Vein endothelial cell (primary cell): ENCODE results near the gene CCNB1IP1. TPM values are rescaled to one million over a fixed set of nuclear protein-coding genes. Genes with fewer than 3 reads are reported as not detected.

Experiments used
- small RNA-seq: library from RNA; depleted of rRNA; stranded (forward); fragments of <200 nt; gene quantifications from one replicate; pipeline ENCODE3, GENCODE V24; 2012
- total RNA-seq: library from RNA; depleted of rRNA; stranded (reverse); fragments of >200 nt; gene quantifications from 2 replicates; pipeline ENCODE4 v1.2.3, GENCODE V29; 2012

The CCNB1IP1 gene
- total RNA-seq, result 35.0 and 35.9 TPM in 2 replicates

GRCh38 chr14:20332788-20333493, at the start of gene CCNB1IP1:
Gene CCNB1IP1, minus strand, starts transcription at chr14:20333279. Its CDS starts 16,756 bp downstream, at chr14:20316523.

GRCh38 chr14:20343092-20343861, 10.2 kb upstream of the CCNB1IP1 start, which contains the start of gene PARP2:
Gene PARP2, plus strand, starts transcription at chr14:20343635. Its CDS starts 7 bp downstream, at chr14:20343642.

GRCh38 chr14:20305265-20306078, 27.6 kb downstream of the CCNB1IP1 start, which contains the start of gene TTC5:
Gene TTC5, minus strand, starts transcription at chr14:20305951. Its CDS starts 14 bp downstream, at chr14:20305937.

Small RNA genes within 50 kb of the gene (small RNA-seq; reads per million reads assigned to genes)
- gene SNORA79B (1.3 reads per million, percentile 68 among the genes with 10 or more reads in this experiment), gene SNORD126 (106 reads per million, percentile 99 among the genes with 10 or more reads in this experiment)

Other genes starting within 250 kb of the CCNB1IP1 start
- not detected in 2 replicates for gene OR4K17, start 222.5 kb downstream of the CCNB1IP1 start, total RNA-seq
- not detected in 2 replicates for gene OR4N5, start 194.5 kb downstream of the CCNB1IP1 start, total RNA-seq
- gene OR11G2, start 142.4 kb downstream of the CCNB1IP1 start, total RNA-seq, result not detected in 2 replicates
- not detected in 2 replicates for gene OR11H6, start 109.6 kb downstream of the CCNB1IP1 start, total RNA-seq
- gene OR11H7, start 104.3 kb downstream of the CCNB1IP1 start, total RNA-seq, result not detected in 2 replicates
- gene OR11H4, start 94.0 kb downstream of the CCNB1IP1 start, total RNA-seq, result not detected in 2 replicates
- 19.3 TPM in 2 replicates for gene TTC5, start 27.3 kb downstream of the CCNB1IP1 start, total RNA-seq
- 10.1 and 11.4 TPM in 2 replicates for gene PARP2, start 10.4 kb upstream of the CCNB1IP1 start, total RNA-seq
- gene TEP1, start 80.2 kb upstream of the CCNB1IP1 start, total RNA-seq, result 23.2 and 30.5 TPM in 2 replicates
- gene KLHL33, start 102.9 kb upstream of the CCNB1IP1 start, total RNA-seq, result not detected in 2 replicates
- gene OSGEP, start 121.5 kb upstream of the CCNB1IP1 start, total RNA-seq, result 45.1 and 49.5 TPM in 2 replicates
- gene APEX1, start 121.9 kb upstream of the CCNB1IP1 start, total RNA-seq, result 60.2 and 74.5 TPM in 2 replicates
- gene PIP4P1, start 128.2 kb upstream of the CCNB1IP1 start, total RNA-seq, result 25.8 and 26.1 TPM in 2 replicates
- gene PNP, start 136.1 kb upstream of the CCNB1IP1 start, total RNA-seq, result 343 and 388 TPM in 2 replicates
- gene RNASE10, start 172.3 kb upstream of the CCNB1IP1 start, total RNA-seq, result 0.48 and 4.2 TPM in 2 replicates
- not detected in 2 replicates for gene RNASE9, start 227.8 kb upstream of the CCNB1IP1 start, total RNA-seq